Stimulated activated CD4-positive, alpha-beta T cell treated with anti-CD3 and anti-CD28 coated beads, Interleukin-1b, Interleukin-23, amount 100 ng/mL, for 24 hours (primary cell): ENCODE data around the gene SIGLEC9.

Experiments used
- DNase-seq, 4 experiments: peaks; one replicate each; pipeline ENCODE4 v3.0.0-alpha.2; 2020; ENCODE audit warnings: low read depth in 4 of 4, low spot score in 1 of 4

The SIGLEC9 gene

DNA sequence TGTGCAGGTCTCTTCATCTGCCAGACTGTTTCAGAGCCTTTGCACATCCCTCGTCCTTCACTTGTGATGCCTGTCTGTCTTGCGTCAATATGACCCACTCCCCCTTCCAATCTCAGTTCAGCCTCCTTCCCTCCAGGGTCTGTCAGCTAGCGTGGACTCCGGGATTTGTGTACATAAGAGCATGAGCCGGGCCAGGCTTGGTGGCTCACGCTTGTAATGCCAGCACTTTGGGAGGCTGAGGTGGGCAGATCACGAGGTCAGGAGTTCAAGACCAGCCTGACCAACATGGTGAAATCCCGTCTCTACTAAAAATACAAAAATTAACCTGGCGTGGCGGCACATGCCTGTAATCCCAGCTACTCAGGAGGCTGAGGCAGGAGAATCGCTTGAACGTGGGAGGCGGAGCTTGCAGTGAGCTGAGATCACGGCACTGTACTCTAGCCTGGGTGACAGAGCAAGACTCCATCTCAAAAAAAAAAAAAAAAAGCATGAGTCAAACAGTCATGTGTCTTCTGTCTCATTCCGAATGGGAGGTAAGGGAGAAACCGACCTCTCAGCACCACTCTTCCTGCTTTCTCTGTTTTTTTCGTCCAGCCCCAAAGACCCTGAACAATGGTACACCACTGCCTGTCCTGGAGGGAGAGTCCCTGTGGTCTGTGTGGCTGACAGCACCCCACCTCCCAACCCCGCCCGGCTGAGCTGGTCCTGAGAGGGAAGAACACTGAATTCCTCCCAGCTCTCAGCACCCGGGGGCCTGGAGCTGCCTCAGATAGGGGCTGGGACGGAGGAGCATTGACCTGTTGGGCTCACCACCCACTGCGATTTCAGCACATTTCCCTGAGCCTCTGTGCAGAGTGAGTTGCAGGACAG, 2.4 kb upstream of the SIGLEC9 start:
- DNase-seq, result no peak

DNA sequence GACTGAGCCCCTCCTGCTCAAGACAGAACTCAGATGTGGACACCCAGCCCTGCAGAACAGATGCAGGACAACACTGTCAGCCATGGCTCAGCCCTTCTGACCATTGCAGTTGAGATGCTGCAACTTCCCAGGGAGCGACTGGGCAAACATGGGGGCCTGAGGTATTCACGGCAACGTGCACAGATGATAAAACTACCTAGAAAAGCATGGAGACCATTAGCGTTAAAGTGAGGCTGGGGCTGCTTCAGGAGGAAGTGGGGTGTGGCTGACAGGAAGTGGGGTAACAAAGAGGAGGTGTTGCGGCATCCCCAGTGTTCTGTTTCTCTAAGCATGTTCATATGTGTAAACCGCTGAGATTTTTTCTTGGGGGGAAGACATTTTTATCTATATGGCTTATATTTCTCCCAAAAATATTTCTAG, 1.3 kb upstream of the SIGLEC9 start:
- DNase-seq, result no peak

DNA sequence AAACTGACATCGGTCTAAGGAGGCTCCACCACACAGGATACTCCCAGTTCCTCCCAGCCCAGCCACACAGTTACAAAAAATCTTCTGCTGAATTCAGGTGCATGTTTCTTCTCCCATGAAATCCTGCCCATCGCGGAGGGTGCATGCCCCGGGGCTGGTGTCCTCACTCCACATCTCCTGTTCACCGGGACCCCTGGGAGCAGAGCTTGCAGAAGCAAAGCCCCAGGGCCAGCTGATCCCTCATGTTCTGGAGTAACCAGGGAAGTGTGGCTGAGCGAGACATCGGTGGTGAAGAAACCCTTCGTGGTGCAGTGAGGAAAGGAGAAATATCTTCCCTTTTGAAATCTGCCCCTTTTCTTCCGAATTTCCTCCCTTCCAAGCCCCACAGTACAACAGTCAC, 904 bp upstream of the SIGLEC9 start:
- DNase-seq, result no peak

DNA sequence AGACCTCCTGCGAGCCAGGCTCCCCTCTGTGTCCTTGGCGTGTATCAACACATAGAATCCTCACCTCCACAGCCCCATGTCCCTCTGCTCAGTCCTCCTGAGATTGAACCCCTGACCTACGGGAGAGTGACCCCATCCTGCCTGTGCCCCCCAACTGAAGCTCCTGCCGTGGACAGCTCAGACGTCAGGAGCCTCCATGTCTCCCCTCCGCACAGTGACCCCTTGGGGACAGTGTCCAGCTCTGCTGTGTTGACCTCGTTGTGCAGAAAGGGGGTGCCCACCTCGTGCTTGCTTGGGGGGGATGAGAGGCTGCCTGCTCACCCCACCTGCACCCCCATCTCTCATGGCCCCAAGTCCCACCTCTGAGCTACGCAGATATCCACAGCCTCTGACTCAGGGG, 490 bp upstream of the SIGLEC9 start:
- no peak for DNase-seq

DNA sequence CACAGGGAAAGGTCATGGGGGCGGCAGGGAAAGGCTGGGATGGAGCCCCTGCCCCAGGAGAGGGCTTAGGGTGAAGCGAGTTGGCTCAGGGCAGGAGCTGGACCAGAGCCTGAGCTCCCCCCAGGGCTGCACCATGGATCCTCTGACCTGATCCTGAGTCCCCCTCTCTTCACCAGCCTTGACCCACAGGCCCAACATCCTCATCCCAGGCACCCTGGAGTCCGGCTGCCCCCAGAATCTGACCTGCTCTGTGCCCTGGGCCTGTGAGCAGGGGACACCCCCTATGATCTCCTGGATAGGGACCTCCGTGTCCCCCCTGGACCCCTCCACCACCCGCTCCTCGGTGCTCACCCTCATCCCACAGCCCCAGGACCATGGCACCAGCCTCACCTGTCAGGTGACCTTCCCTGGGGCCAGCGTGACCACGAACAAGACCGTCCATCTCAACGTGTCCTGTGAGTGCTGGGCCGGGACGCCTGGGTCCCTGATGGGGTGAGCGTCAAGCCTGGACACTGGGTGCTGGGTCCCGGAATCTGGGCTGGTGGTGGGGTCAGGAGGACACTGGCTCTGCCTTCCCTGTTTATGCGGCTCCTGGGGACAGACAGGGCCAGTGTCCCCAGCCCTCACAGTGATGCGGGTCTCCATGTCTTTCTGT, 842 bp downstream of the SIGLEC9 start:
- DNase-seq, result no peak

DNA sequence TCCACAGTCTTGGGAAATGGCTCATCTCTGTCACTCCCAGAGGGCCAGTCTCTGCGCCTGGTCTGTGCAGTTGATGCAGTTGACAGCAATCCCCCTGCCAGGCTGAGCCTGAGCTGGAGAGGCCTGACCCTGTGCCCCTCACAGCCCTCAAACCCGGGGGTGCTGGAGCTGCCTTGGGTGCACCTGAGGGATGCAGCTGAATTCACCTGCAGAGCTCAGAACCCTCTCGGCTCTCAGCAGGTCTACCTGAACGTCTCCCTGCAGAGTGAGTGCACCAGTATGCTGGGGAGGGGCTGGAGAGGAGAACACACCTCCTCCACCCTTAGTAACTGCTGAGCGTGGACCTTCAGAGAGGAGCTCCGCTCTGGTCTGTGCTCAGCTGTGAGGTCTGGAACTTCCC, 2.3 kb downstream of the SIGLEC9 start:
- no peak for DNase-seq

DNA sequence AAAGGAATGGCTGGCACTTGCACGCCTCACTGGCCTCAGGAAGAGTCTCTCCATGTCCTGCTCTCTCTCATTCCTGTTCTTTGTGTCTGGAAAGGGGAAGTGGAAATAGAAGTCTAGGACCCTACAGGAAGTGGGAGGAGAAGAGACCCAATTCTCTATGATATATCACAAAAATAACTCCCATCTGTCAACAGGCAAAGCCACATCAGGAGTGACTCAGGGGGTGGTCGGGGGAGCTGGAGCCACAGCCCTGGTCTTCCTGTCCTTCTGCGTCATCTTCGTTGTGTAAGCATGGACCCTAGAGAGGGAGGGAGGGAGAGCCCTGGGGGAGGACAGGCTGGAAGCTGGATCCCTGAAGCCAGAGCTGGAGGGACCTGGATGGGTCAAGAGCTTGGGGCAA, 3.0 kb downstream of the SIGLEC9 start:
- no peak for DNase-seq

DNA sequence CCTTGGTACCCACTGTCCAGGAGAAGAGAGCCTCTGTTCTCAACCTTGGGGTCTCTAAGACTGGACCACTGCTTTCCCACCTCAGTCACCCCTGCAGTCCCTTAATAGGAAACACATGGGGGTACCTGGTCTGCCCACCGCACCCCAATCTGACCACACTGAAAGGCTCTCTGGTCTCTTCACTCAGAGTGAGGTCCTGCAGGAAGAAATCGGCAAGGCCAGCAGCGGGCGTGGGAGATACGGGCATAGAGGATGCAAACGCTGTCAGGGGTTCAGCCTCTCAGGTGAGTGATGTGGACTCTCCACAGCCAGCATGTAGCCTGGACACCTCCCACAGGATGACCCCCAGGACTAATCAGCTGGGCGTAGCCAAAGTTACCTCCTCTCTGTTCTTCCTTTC, 3.5 kb downstream of the SIGLEC9 start:
- DNase-seq, result no peak

DNA sequence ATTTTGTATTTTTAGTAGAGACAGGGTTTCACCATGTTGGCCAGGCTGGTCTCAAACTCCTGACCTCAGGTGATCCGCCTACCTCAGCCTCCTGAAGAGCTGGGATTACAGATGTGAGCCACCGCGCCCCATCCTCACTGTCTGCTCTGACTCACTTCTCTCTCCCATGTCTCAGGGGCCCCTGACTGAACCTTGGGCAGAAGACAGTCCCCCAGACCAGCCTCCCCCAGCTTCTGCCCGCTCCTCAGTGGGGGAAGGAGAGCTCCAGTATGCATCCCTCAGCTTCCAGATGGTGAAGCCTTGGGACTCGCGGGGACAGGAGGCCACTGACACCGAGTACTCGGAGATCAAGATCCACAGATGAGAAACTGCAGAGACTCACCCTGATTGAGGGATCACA, 5.0 kb downstream of the SIGLEC9 start:
- DNase-seq, result no peak

DNA sequence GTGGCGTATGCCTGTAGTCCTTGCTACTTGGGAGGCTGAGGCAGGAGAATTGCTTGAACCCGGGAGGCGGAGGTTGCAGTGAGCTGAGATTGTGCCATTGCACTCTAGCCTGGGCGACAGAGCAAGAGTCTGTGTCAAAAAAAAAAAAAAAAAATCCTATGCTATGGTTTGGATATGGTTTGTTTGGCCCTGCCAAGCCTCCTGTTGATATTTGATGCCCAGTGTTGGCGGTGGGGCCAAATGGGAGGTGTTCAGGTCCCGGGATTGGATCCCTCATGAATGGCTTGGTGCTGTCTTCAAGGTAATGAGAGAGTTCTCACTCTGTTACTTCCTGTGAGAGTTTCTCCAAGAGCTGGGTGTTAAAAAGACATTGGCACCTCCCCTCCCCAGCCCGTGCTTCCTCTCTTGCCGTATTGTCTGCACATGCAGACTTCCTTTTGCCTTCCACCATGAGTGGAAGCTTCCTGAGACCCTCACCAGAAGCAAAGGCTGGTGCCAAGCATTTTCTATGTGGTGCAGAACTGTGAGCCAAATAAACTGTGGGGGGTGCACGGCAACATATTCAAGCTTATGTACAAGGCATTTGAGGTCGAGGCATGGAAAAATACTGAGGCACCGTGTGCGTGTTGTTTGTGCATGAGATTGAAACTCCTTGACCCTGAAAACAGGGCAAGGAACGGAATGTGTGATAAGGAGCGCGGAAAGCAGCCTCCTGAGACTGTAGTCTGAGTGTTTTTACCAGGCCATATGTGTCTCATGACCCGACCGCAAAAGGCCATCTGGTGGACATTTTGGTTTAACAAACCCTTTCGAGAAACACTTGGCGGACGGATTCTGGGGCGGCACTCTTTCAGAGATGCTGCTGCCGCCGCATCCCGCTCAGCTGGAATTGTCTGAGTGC, 7.3 kb downstream of the SIGLEC9 start:
- no peak for DNase-seq

DNA sequence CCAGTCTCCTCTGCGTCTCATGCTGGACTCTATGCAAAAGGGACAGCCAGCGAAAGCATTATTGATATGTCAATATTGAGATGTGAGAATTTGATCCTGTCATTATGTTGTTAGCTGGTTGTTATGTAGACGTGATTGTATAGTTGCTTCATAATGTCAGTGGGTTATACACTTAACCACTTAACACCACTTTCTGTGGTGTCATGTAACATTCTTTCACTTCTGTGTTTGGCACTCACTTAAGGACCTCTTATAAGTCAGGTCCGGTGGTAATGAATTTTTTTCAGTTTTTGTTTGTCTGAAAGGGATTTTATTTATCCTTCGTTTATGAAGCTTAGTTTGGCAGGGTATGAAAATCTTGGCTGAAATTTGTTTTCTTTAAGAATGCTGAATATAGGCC, 10.3 kb downstream of the SIGLEC9 start:
- no peak for DNase-seq

DNA sequence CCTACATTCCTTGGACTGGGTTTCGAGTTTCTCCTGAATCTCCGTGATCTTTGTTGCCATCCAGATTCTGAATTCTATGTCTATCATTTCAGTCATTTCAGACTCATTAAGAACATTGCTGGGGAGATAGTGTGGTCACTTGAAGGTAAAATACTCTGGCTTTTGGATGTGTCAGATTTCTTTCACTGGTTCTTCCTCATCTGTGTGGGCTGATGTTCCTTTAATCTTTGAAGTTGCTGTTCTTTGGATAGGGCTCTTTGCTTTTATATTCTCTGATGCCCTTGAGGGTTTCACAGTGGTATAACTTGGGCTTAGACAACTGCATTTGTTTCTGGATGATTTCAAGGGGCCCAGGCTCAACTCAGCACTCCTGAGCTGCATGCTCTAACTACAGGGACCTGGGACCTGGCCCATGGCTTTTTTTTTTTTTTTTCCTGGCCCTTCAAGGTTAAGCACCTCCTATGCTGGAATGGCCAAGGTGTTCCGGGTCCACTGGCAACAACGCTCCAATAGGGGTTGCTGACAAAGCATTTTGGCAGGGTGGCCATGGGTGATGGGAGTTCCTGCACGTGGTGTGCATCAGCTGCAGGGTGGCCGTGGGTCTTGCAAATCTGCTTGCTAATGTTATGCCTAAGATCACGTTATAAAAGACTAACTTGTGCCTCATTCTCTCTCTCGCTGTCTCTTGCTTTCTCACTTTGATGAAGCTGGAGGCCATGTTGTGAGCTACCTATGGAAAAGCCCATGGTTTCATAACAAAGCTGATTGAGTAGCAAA, 11.5 kb downstream of the SIGLEC9 start:
- DNase-seq, result no peak

DNA sequence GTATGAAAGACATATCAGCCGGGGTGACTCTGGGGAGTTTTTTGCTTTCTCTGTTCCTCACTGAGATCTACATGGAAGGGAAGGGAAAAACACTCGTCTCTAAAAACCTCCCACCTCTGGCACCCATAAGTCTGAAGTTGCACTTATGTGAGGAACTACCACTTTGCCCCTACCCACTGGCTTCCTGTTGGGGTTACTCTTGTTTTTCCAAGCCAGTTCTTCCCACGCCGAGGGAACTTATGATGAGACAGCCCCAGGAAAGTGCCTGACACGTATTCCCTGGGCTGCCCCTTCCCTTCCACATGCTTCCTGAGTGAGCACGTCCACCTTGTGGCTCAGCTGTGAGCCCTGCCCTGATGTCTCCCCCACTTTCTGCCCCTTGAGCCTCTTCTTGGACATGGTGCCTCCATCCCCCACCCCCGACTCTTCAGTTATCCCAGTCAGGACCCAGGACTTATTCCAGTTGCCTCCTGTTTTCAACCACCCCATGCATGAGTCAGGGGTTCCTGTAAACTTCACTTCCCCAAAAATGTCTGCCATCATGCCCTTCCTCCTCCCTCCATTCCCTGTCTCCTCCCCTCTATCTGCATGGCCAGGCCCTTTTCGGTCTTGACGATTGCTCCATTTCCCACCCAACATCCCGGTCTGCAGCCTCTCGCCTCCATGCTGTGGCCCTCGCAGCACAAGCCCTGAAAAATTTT, 12.3 kb downstream of the SIGLEC9 start:
- no peak for DNase-seq

DNA sequence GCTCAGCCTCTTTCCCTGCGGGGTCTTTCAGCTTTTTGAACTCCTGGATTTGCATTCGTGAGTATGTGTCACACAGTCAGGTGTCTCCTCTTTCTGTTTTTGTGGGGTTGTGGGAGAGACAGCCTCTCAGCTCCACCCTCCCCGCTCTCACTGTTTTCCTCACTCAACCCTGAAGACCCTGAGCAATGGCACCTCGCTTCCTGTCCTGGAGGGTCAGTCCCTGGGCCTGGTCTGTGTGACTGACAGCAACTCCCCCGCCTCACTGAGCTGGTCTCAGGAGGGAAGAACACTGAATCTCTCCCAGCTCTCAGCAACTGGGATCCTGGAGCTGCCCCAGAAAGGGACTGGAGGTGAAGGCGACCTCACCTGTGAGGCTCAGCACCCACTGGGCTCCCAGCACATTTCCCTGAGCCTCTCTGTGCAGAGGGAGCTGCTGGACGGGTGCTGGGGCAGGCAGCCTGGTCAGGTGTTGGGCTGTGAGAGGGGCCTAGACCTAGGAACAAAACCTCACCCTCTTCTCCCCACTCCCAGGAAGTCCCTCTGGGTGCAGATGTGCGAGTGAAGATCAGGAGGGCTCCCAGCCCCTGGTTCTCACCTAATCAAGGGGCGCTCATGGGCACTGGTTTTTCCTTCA, 13.2 kb downstream of the SIGLEC9 start:
- DNase-seq, result no peak

DNA sequence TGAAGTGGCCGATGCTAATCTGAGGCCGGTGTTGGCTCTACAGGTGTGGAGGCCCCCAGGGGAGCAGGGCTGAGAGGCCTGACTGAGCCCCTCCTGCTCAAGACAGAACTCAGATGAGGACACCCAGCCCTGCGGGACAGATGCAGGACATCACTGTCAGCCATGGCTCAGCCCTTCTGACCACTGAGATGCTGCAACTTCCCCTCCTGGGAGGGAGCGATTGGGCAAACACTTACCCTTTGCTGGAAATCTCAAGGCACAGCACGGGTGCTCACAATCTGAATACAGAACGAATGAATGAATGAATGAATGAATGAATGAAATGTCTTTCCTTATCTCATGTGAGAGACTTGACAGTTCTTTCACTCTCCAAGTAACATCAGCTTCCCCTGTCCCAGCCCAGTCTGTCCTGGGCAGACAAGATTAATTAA, 13.9 kb downstream of the SIGLEC9 start:
- no peak for DNase-seq

DNA sequence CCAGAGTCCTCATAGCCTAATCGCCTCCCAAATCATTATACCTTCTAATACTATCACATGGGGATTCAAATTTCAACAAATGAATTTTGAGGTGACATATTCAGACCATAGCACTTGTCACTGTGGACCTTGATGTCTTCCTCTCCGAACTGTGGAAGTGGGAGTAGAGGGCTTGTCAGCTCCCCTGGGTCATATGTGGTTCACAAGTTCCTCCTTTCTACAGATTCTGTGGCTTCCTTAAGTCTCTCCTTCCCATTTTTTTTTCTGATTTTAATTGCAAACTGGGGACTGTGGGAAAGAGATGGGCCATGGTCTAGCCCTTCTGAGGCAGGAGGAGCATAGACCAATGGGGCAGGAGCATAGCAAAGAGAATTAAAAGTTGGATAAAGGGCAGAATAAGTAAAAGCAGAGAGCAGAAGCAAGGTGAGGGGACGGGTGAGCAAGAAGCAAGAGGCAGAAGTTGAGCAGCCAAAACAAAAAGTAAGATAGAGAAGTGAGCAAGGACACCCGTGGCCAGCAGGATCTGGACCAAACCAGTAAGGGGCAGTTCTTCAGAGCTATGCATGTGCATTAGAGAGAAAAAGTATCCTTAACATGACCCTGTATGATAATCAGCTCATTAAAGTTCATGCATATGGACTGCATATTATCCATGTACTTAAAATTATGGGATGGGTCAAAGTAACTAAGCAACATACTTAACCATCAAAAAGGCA, 14.8 kb downstream of the SIGLEC9 start:
- no peak for DNase-seq

DNA sequence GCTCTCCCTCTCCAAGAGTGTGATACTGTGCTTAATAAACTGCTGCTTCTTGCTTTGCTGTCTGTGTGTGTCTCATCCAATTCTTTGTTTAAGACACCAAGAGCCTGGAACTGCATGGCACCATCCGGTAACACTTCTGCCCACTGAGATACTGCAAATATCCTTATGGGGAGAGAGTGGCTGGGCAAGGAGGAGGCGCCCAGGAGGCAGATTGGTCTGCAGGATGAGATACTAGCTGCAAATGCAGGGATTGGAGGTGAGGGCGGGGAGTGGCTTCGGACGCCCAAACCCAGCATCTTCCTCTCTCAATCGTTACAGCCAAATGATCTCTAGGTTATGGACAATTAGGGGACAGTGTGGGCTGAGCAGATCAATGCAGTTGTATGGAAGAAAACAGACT, 15.7 kb downstream of the SIGLEC9 start:
- no peak for DNase-seq

DNA sequence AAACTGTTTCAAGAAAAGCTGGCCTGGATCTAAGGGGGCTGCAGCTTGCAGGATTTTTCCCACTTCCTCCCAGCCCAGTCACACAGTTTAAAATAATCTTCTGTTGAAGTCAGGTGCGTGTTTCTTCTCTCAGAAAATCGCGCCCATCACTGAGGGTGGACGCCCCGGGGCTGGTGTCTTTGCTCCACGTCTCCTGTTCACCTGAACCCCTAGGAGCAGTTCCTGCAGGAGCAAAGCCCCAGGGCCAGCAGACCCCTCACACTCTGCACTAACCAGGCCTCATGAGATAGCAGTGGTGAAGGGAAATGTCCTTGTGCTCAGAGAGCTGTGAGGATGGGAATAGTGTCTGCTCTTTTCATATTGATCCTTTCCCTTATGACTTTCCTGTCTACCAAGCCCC, 16.5 kb downstream of the SIGLEC9 start:
- DNase-seq, result no peak

DNA sequence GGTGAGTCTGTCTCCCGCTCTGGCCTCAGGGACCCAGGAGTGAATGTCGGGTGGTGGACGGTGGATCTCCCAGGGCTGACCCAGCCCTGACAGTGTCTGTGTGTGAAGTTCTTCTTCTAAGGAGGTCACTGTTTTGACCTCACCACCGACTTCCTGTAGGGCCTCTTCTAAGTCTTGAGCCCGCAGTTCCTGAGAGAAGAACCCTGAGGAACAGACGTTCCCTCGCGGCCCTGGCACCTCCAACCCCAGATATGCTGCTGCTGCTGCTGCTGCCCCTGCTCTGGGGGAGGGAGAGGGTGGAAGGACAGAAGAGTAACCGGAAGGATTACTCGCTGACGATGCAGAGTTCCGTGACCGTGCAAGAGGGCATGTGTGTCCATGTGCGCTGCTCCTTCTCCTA, 17.4 kb downstream of the SIGLEC9 start, which contains the start of gene SIGLEC7:
Gene SIGLEC7 (plus strand): TSS at position 183 of the 400 bp plus-strand sequence. CDS start 69 bp downstream, at position 252.
- no peak for DNase-seq
